ENCODE results near the gene CD44.

The CD44 gene

GRCh38 chr11:35141071-35141470, 2.1 kb downstream of the CD44 start:
- no peak for DNase-seq

- DNase-seq, result no peak
Observed at GRCh38 chr11:35141571-35141971, 2.6 kb downstream of the CD44 start.

GRCh38 chr11:35142481-35143075, 3.6 kb downstream of the CD44 start:
- DNase-seq, result no peak

- DNase-seq, result no peak
Observed at GRCh38 chr11:35143297-35144135, 4.5 kb downstream of the CD44 start.

- DNase-seq, result no peak
Observed at GRCh38 chr11:35144136-35144741, 5.3 kb downstream of the CD44 start.

- no peak for DNase-seq
Observed at GRCh38 chr11:35144806-35145205, 5.8 kb downstream of the CD44 start.

GRCh38 chr11:35145271-35145670, 6.3 kb downstream of the CD44 start:
- peak; percentile 2 to 58 for DNase-seq

GRCh38 chr11:35146074-35146521, 7.1 kb downstream of the CD44 start:
- no peak for DNase-seq

GRCh38 chr11:35146711-35147110, 7.7 kb downstream of the CD44 start:
- no peak for DNase-seq

GRCh38 chr11:35147235-35147634, 8.3 kb downstream of the CD44 start:
- DNase-seq, result no peak

GRCh38 chr11:35148163-35148837, 9.3 kb downstream of the CD44 start:
- DNase-seq, result no peak

- DNase-seq, result no peak
Observed at GRCh38 chr11:35150454-35150853, 11.5 kb downstream of the CD44 start.

GRCh38 chr11:35151241-35151640, 12.3 kb downstream of the CD44 start:
- DNase-seq, result no peak

GRCh38 chr11:35151683-35152280, 12.8 kb downstream of the CD44 start:
- no peak for DNase-seq

GRCh38 chr11:35152575-35152974, 13.6 kb downstream of the CD44 start:
- no peak for DNase-seq

GRCh38 chr11:35153280-35153679, 14.3 kb downstream of the CD44 start:
- DNase-seq, result no peak

- DNase-seq, result no peak
Observed at GRCh38 chr11:35154952-35155351, 16.0 kb downstream of the CD44 start.

GRCh38 chr11:35155677-35156076, 16.7 kb downstream of the CD44 start:
- DNase-seq, result no peak

GRCh38 chr11:35157814-35158700, 19.1 kb downstream of the CD44 start:
- DNase-seq, result no peak

GRCh38 chr11:35158701-35159510, 19.9 kb downstream of the CD44 start:
- peak in 1 of 2 experiments; percentile 33 for DNase-seq

- DNase-seq, result no peak
Observed at GRCh38 chr11:35160246-35160824, 21.4 kb downstream of the CD44 start.

Measured in NCI-H524 (cell line).